ENCODE measurements around the gene ERAP2. TPM values are rescaled to one million over a fixed set of nuclear protein-coding genes. Genes with fewer than 3 reads are reported as not detected.

ERAP2 gene
- polyA plus RNA-seq, 1 donor (not counting 4 experiments of a cell fraction or from before 2014, with no cell fraction given), result 41.0 TPM

- no peak overlapping the region for H3K27ac ChIP-seq (ENCODE audit: control insufficient read depth, insufficient read depth, low read length)
- no peak for TF ChIP-seq EZH2 (IDR thresholded peaks at IDR 0.05; ENCODE audit: low read length)
- no peak for TF ChIP-seq CTCF (optimal IDR thresholded peaks at IDR 0.05 in 1 of 3, IDR thresholded peaks at IDR 0.05 in 1 of 3, conservative IDR thresholded peaks at IDR 0.05 in 1 of 3; ENCODE audit: extremely low read depth in 1 of 3, insufficient read depth in 2 of 3, low read length in 3 of 3)
- H3K4me3 ChIP-seq (ENCODE audit: control insufficient read depth in 2 of 3, extremely low read depth in 1 of 3, insufficient read depth in 2 of 3, low read depth in 1 of 3, low read length in 3 of 3), result no peak overlapping the region
- no peak overlapping the region for H2AFZ ChIP-seq (ENCODE audit: control insufficient read depth, low read length)
- H3K4me2 ChIP-seq (ENCODE audit: control insufficient read depth, extremely low read depth, insufficient read depth, low read depth, low read length), result no peak overlapping the region
- DNase-seq (ENCODE audit: low read depth, low spot score), result no peak
- H3K4me1 ChIP-seq (ENCODE audit: control insufficient read depth, extremely low read depth, insufficient read depth, low read length), result no peaks in the 10 kb centered on the region
- H3K79me2 ChIP-seq (ENCODE audit: control insufficient read depth, insufficient read depth, low read length), result no peaks in the 10 kb centered on the region
- no peaks in the 10 kb centered on the region for H3K27me3 ChIP-seq (ENCODE audit: control insufficient read depth, extremely low read depth, insufficient read depth, low read length)
- H3K9ac ChIP-seq (ENCODE audit: control insufficient read depth, extremely low read depth, insufficient read depth, low read length), result no peak overlapping the region
- dilution Hi-C loops (cut with MboI; ENCODE audit: extremely low pct_ligation_motif_present, low sequenced_read_pairs), result no loop called here
- H3K9me3 ChIP-seq (ENCODE audit: control insufficient read depth, low read depth, low read length), result no peaks in the 10 kb centered on the region
- H4K20me1 ChIP-seq (ENCODE audit: control insufficient read depth, extremely low read depth, insufficient read depth, low read length), result no peaks in the 10 kb centered on the region
- H3K9me1 ChIP-seq (ENCODE audit: control insufficient read depth, extremely low read depth, insufficient read depth, low read length), result no peaks in the 10 kb centered on the region
- peaks cover 0 to 2% of the 10 kb centered on the region in 2 experiments for H3K36me3 ChIP-seq (ENCODE audit: control insufficient read depth in 2 of 2, extremely low read depth in 1 of 2, insufficient read depth in 2 of 2, low read length in 2 of 2)
- FAIRE-seq, result no peak
Observed at GRCh38 chr5:96902876-96903275, 26.6 kb downstream of the ERAP2 start.

GRCh38 chr5:96903300-96903699 is 27.0 kb downstream of the ERAP2 start:
- Histone ChIP-seq H3K36me3 (ENCODE audit: control insufficient read depth in 2 of 2, extremely low read depth in 1 of 2, insufficient read depth in 2 of 2, low read length in 2 of 2) (peaks cover 0 to 2% of the 10 kb centered on the region in 2 experiments), H3K9me3 (ENCODE audit: control insufficient read depth, low read depth, low read length) (no peaks in the 10 kb centered on the region), H4K20me1 (ENCODE audit: control insufficient read depth, extremely low read depth, insufficient read depth, low read length) (no peaks in the 10 kb centered on the region), H3K9ac (ENCODE audit: control insufficient read depth, extremely low read depth, insufficient read depth, low read length) (no peak overlapping the region), H3K27ac (ENCODE audit: control insufficient read depth, insufficient read depth, low read length) (no peak overlapping the region), H3K27me3 (ENCODE audit: control insufficient read depth, extremely low read depth, insufficient read depth, low read length) (no peaks in the 10 kb centered on the region), H3K9me1 (ENCODE audit: control insufficient read depth, extremely low read depth, insufficient read depth, low read length) (no peaks in the 10 kb centered on the region), H2AFZ (ENCODE audit: control insufficient read depth, low read length) (no peak overlapping the region), H3K4me1 (ENCODE audit: control insufficient read depth, extremely low read depth, insufficient read depth, low read length) (no peaks in the 10 kb centered on the region), H3K4me2 (ENCODE audit: control insufficient read depth, extremely low read depth, insufficient read depth, low read depth, low read length) (no peak overlapping the region), H3K79me2 (ENCODE audit: control insufficient read depth, insufficient read depth, low read length) (no peaks in the 10 kb centered on the region), H3K4me3 (ENCODE audit: control insufficient read depth in 2 of 3, extremely low read depth in 1 of 3, insufficient read depth in 2 of 3, low read depth in 1 of 3, low read length in 3 of 3) (no peak overlapping the region)
- no peak for TF ChIP-seq CTCF (optimal IDR thresholded peaks at IDR 0.05 in 1 of 3, IDR thresholded peaks at IDR 0.05 in 1 of 3, conservative IDR thresholded peaks at IDR 0.05 in 1 of 3; ENCODE audit: extremely low read depth in 1 of 3, insufficient read depth in 2 of 3, low read length in 3 of 3)
- dilution Hi-C loops (cut with MboI; ENCODE audit: extremely low pct_ligation_motif_present, low sequenced_read_pairs), result no loop called here
- DNase-seq (ENCODE audit: low read depth, low spot score), result no peak
- no peak for FAIRE-seq
